ENCODE data around the gene MTX2. TPM values are rescaled to one million over a fixed set of nuclear protein-coding genes. Genes with fewer than 3 reads are reported as not detected.

Gene MTX2
- total and polyA plus RNA-seq, 4 donors = 11.8 to 23.5 (median 12.7) TPM

GRCh38 chr2:176268976-176269318 lies 295 bp upstream of the MTX2 start:
- peak overlapping the region; percentile 34 to 82 for H3K9ac ChIP-seq (ENCODE audit: low read depth in 1 of 2, low read length in 2 of 2)
- peak overlapping the region; percentile 84 to 99 (median 91) for H3K4me3 ChIP-seq (ENCODE audit: low read depth in 1 of 3, low read length in 3 of 3)
- no peak for TF ChIP-seq HNF4A (conservative IDR thresholded peaks at IDR 0.05)
- TF ChIP-seq FOXA1 (IDR thresholded peaks at IDR 0.05) = no peak
- TF ChIP-seq JUND (IDR thresholded peaks at IDR 0.05) = no peak
- no peak for TF ChIP-seq ATF3 (IDR thresholded peaks at IDR 0.05)
- no peak for TF ChIP-seq RAD21 (IDR thresholded peaks at IDR 0.05)
- no peak for TF ChIP-seq HNF4G (IDR thresholded peaks at IDR 0.05)
- no peak for TF ChIP-seq RXRA (IDR thresholded peaks at IDR 0.05)
- TF ChIP-seq REST (IDR thresholded peaks at IDR 0.05) = no peak
- no peak for TF ChIP-seq ZBTB33 (IDR thresholded peaks at IDR 0.05)
- no peak for TF ChIP-seq TAF1 (conservative IDR thresholded peaks at IDR 0.05)
- no peak for TF ChIP-seq CTCF (IDR thresholded peaks at IDR 0.05; ENCODE audit: low read depth, low read length, missing input control)
- TF ChIP-seq NR2F2 (IDR thresholded peaks at IDR 0.05) = no peak
- no peak for TF ChIP-seq GABPA (IDR thresholded peaks at IDR 0.05 in 1 of 2, conservative IDR thresholded peaks at IDR 0.05 in 1 of 2)
- TF ChIP-seq EGR1 (IDR thresholded peaks at IDR 0.05; ENCODE audit: low read depth in 2 of 2) = no peak
- no peak for TF ChIP-seq YY1 (IDR thresholded peaks at IDR 0.05)
- peak overlapping the region in 1 of 2 donors; percentile 78 for H3K27ac ChIP-seq (ENCODE audit: low read depth in 1 of 2, low read length in 2 of 2)
- no peaks in the 10 kb centered on the region for H3K9me3 ChIP-seq (ENCODE audit: control insufficient read depth in 4 of 4, low read length in 3 of 4)
- H3K36me3 ChIP-seq (ENCODE audit: control insufficient read depth in 4 of 4, insufficient read depth in 3 of 4, low read depth in 1 of 4, low read length in 3 of 4) = no peaks in the 10 kb centered on the region
- WGBS = 25% methylated on average over 10 of the region's 10 CpGs
- no peaks in the 10 kb centered on the region for H3K27me3 ChIP-seq (ENCODE audit: control insufficient read depth in 4 of 4, insufficient read depth in 4 of 4, low read length in 3 of 4)
- H3K4me1 ChIP-seq (ENCODE audit: control insufficient read depth in 4 of 4, insufficient read depth in 4 of 4, low read length in 3 of 4) = peaks cover 0 to 9% (median 3%) of the 10 kb centered on the region in 4 donors
- no peak for DNase-seq (ENCODE audit: low spot score)

- H3K4me1 ChIP-seq (ENCODE audit: control insufficient read depth in 4 of 4, insufficient read depth in 4 of 4, low read length in 3 of 4) = peaks cover 0 to 9% (median 3%) of the 10 kb centered on the region in 4 donors
- 53% methylated on average over 18 of the region's 18 CpGs for WGBS
- H3K27me3 ChIP-seq (ENCODE audit: control insufficient read depth in 4 of 4, insufficient read depth in 4 of 4, low read length in 3 of 4) = no peaks in the 10 kb centered on the region
- H3K9ac ChIP-seq (ENCODE audit: low read depth in 1 of 2, low read length in 2 of 2) = peak overlapping the region; percentile 34 to 77
- TF ChIP-seq ATF3 (IDR thresholded peaks at IDR 0.05) = no peak
- TF ChIP-seq RAD21 (IDR thresholded peaks at IDR 0.05) = no peak
- no peak for TF ChIP-seq SP1 (IDR thresholded peaks at IDR 0.05)
- no peak for TF ChIP-seq JUND (IDR thresholded peaks at IDR 0.05)
- TF ChIP-seq HNF4A (conservative IDR thresholded peaks at IDR 0.05) = no peak
- no peak for TF ChIP-seq MAX (IDR thresholded peaks at IDR 0.05)
- no peak for TF ChIP-seq YY1 (IDR thresholded peaks at IDR 0.05)
- no peak for TF ChIP-seq NR2F2 (IDR thresholded peaks at IDR 0.05)
- no peak for TF ChIP-seq HNF4G (IDR thresholded peaks at IDR 0.05)
- no peak for TF ChIP-seq GABPA (IDR thresholded peaks at IDR 0.05 in 1 of 2, conservative IDR thresholded peaks at IDR 0.05 in 1 of 2)
- TF ChIP-seq ZBTB33 (IDR thresholded peaks at IDR 0.05) = no peak
- H3K36me3 ChIP-seq (ENCODE audit: control insufficient read depth in 4 of 4, insufficient read depth in 3 of 4, low read depth in 1 of 4, low read length in 3 of 4) = peaks cover 0 to 2% (median 0%) of the 10 kb centered on the region in 4 donors
- peak overlapping the region; percentile 84 to 99 (median 91) for H3K4me3 ChIP-seq (ENCODE audit: low read depth in 1 of 3, low read length in 3 of 3)
- H3K9me3 ChIP-seq (ENCODE audit: control insufficient read depth in 4 of 4, low read length in 3 of 4) = no peaks in the 10 kb centered on the region
- DNase-seq (ENCODE audit: low spot score) = no peak
- no peak overlapping the region for H3K27ac ChIP-seq (ENCODE audit: low read depth in 1 of 2, low read length in 2 of 2)
These were observed 983 bp downstream of the MTX2 start for GRCh38 chr2:176270100-176270750.

Data from liver (tissue), 9 donors.